ENCODE results near the gene ASB18. TPM values are rescaled to one million over a fixed set of nuclear protein-coding genes. Genes with fewer than 3 reads are reported as not detected.

ASB18 gene
- total RNA-seq, 1 experiment from 2014 or later = not detected

DNA sequence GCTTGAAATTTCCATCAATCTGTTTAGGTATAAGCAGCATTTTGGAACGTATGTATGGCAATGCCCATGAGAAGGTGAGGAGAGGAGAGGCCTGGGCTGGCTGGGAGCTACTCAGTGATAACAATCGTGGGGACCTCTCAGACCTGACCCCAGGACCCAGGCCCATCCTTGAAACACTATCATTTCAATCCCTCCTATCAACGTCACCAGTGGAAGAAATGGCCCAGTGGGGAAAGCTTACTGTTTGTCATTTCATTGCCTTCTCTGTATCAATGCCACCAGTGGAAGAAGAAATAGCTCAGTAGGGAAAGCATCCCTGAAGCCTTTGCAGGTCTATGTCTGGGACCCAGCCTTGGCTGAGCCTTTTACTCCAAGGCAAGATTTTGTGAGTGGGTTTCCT lies 44.8 kb downstream of the ASB18 start:
- no peak for TF ChIP-seq ELF4 (CRISPR knock-in tag; IDR thresholded peaks at IDR 0.05; ENCODE audit: low read depth)
- no peak for TF ChIP-seq FOXJ3 (CRISPR knock-in tag; IDR thresholded peaks at IDR 0.05; ENCODE audit: borderline replicate concordance)
- no peak for TF ChIP-seq TEAD4 (CRISPR knock-in tag; IDR thresholded peaks at IDR 0.05)
- TF ChIP-seq ZNF671 (CRISPR knock-in tag; IDR thresholded peaks at IDR 0.05) = no peak
- no peak for TF ChIP-seq GRHL2 (CRISPR knock-in tag; IDR thresholded peaks at IDR 0.05; ENCODE audit: insufficient replicate concordance, severe bottlenecking)
- ChIA-PET CTCF (interaction anchor here (1.0 kb wide), 1 partner anchor 10 kb away, joined by 3 read pairs; no protein-coding TSS in a partner anchor), POLR2A (interaction anchor here (0.7 kb wide), 1 partner anchor 123 kb away, joined by 3 read pairs; no protein-coding TSS in a partner anchor)
- H3K4me1 Mint-ChIP-seq = no peaks in the 10 kb centered on the region
- no peak overlapping the region for H3K27ac Mint-ChIP-seq
- H3K4me3 Mint-ChIP-seq = no peak overlapping the region
- ATAC-seq = no peak
- H3K27me3 Mint-ChIP-seq (ENCODE audit: low read depth) = no peaks in the 10 kb centered on the region
- DNase-seq (ENCODE audit: low spot score) = no peak
- peaks cover 20% of the 10 kb centered on the region for H3K36me3 Mint-ChIP-seq
- peaks cover 20% of the 10 kb centered on the region for H3K9me3 Mint-ChIP-seq

DNA sequence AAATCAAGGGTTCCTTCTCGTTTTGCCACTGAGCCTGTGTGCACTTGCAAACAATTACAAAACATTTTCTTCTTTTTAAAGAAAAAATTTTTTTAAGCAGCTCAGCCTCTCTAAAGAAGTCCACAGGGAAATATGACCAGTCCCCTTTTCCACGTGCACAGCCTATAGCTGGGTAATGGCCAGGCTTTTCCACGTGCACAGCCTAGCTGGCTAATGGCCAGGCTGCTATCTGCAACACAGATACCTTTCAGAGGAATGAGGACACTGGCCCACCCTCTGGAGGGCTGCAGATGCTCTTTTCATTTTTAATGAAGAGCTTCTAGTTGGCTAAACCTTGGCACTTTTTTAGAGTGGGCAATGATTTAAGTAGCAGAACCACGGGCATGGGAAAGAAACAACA lies 46.3 kb downstream of the ASB18 start:
- Mint-ChIP-seq H3K4me1 (no peaks in the 10 kb centered on the region), H3K27ac (no peak overlapping the region), H3K9me3 (peaks cover 6% of the 10 kb centered on the region), H3K4me3 (no peak overlapping the region), H3K36me3 (peaks cover 5% of the 10 kb centered on the region), H3K27me3 (ENCODE audit: low read depth) (no peaks in the 10 kb centered on the region)
- no peak for ATAC-seq
- CTCF ChIA-PET = no interaction called here
- no peak for DNase-seq (ENCODE audit: low spot score)
- POLR2A ChIA-PET = no interaction called here
- TF ChIP-seq, protein P1, sequence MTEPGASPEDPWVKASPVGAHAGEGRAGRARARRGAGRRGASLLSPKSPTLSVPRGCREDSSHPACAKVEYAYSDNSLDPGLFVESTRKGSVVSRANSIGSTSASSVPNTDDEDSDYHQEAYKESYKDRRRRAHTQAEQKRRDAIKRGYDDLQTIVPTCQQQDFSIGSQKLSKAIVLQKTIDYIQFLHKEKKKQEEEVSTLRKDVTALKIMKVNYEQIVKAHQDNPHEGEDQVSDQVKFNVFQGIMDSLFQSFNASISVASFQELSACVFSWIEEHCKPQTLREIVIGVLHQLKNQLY (CRISPR knock-in tag; IDR thresholded peaks at IDR 0.05) = no peak
- TF ChIP-seq KAT7 (CRISPR knock-in tag; IDR thresholded peaks at IDR 0.05; ENCODE audit: borderline replicate concordance) = no peak
- no peak for TF ChIP-seq FOXJ3 (CRISPR knock-in tag; IDR thresholded peaks at IDR 0.05; ENCODE audit: borderline replicate concordance)
- TF ChIP-seq, protein P2, sequence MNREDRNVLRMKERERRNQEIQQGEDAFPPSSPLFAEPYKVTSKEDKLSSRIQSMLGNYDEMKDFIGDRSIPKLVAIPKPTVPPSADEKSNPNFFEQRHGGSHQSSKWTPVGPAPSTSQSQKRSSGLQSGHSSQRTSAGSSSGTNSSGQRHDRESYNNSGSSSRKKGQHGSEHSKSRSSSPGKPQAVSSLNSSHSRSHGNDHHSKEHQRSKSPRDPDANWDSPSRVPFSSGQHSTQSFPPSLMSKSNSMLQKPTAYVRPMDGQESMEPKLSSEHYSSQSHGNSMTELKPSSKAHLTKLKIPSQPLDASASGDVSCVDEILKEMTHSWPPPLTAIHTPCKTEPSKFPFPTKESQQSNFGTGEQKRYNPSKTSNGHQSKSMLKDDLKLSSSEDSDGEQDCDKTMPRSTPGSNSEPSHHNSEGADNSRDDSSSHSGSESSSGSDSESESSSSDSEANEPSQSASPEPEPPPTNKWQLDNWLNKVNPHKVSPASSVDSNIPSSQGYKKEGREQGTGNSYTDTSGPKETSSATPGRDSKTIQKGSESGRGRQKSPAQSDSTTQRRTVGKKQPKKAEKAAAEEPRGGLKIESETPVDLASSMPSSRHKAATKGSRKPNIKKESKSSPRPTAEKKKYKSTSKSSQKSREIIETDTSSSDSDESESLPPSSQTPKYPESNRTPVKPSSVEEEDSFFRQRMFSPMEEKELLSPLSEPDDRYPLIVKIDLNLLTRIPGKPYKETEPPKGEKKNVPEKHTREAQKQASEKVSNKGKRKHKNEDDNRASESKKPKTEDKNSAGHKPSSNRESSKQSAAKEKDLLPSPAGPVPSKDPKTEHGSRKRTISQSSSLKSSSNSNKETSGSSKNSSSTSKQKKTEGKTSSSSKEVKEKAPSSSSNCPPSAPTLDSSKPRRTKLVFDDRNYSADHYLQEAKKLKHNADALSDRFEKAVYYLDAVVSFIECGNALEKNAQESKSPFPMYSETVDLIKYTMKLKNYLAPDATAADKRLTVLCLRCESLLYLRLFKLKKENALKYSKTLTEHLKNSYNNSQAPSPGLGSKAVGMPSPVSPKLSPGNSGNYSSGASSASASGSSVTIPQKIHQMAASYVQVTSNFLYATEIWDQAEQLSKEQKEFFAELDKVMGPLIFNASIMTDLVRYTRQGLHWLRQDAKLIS (CRISPR knock-in tag; IDR thresholded peaks at IDR 0.05; ENCODE audit: borderline replicate concordance) = no peak
- no peak for TF ChIP-seq NR3C1 (CRISPR knock-in tag; conservative IDR thresholded peaks at IDR 0.05; ENCODE audit: low read depth)
- no peak for TF ChIP-seq TEAD1 (CRISPR knock-in tag; IDR thresholded peaks at IDR 0.05)
- TF ChIP-seq, protein P3, sequence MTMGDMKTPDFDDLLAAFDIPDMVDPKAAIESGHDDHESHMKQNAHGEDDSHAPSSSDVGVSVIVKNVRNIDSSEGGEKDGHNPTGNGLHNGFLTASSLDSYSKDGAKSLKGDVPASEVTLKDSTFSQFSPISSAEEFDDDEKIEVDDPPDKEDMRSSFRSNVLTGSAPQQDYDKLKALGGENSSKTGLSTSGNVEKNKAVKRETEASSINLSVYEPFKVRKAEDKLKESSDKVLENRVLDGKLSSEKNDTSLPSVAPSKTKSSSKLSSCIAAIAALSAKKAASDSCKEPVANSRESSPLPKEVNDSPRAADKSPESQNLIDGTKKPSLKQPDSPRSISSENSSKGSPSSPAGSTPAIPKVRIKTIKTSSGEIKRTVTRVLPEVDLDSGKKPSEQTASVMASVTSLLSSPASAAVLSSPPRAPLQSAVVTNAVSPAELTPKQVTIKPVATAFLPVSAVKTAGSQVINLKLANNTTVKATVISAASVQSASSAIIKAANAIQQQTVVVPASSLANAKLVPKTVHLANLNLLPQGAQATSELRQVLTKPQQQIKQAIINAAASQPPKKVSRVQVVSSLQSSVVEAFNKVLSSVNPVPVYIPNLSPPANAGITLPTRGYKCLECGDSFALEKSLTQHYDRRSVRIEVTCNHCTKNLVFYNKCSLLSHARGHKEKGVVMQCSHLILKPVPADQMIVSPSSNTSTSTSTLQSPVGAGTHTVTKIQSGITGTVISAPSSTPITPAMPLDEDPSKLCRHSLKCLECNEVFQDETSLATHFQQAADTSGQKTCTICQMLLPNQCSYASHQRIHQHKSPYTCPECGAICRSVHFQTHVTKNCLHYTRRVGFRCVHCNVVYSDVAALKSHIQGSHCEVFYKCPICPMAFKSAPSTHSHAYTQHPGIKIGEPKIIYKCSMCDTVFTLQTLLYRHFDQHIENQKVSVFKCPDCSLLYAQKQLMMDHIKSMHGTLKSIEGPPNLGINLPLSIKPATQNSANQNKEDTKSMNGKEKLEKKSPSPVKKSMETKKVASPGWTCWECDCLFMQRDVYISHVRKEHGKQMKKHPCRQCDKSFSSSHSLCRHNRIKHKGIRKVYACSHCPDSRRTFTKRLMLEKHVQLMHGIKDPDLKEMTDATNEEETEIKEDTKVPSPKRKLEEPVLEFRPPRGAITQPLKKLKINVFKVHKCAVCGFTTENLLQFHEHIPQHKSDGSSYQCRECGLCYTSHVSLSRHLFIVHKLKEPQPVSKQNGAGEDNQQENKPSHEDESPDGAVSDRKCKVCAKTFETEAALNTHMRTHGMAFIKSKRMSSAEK (CRISPR knock-in tag; IDR thresholded peaks at IDR 0.05; ENCODE audit: borderline replicate concordance) = no peak
- TF ChIP-seq GTF2I (CRISPR knock-in tag; conservative IDR thresholded peaks at IDR 0.05) = no peak
- TF ChIP-seq, protein P4, sequence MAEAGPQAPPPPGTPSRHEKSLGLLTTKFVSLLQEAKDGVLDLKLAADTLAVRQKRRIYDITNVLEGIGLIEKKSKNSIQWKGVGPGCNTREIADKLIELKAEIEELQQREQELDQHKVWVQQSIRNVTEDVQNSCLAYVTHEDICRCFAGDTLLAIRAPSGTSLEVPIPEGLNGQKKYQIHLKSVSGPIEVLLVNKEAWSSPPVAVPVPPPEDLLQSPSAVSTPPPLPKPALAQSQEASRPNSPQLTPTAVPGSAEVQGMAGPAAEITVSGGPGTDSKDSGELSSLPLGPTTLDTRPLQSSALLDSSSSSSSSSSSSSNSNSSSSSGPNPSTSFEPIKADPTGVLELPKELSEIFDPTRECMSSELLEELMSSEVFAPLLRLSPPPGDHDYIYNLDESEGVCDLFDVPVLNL (CRISPR knock-in tag; IDR thresholded peaks at IDR 0.05; ENCODE audit: borderline replicate concordance, low read depth) = no peak
- TF ChIP-seq, protein P5, sequence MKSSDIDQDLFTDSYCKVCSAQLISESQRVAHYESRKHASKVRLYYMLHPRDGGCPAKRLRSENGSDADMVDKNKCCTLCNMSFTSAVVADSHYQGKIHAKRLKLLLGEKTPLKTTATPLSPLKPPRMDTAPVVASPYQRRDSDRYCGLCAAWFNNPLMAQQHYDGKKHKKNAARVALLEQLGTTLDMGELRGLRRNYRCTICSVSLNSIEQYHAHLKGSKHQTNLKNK (CRISPR knock-in tag; IDR thresholded peaks at IDR 0.05) = no peak
- no peak for TF ChIP-seq ZNF219 (CRISPR knock-in tag; IDR thresholded peaks at IDR 0.05; ENCODE audit: borderline replicate concordance)
- TF ChIP-seq, protein P6, sequence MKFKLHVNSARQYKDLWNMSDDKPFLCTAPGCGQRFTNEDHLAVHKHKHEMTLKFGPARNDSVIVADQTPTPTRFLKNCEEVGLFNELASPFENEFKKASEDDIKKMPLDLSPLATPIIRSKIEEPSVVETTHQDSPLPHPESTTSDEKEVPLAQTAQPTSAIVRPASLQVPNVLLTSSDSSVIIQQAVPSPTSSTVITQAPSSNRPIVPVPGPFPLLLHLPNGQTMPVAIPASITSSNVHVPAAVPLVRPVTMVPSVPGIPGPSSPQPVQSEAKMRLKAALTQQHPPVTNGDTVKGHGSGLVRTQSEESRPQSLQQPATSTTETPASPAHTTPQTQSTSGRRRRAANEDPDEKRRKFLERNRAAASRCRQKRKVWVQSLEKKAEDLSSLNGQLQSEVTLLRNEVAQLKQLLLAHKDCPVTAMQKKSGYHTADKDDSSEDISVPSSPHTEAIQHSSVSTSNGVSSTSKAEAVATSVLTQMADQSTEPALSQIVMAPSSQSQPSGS (CRISPR knock-in tag; IDR thresholded peaks at IDR 0.05; ENCODE audit: borderline replicate concordance, low read depth) = no peak
- no peak for TF ChIP-seq FOXP1 (CRISPR knock-in tag; IDR thresholded peaks at IDR 0.05; ENCODE audit: borderline replicate concordance)
- no peak for TF ChIP-seq NFATC4 (CRISPR knock-in tag; IDR thresholded peaks at IDR 0.05)
- no peak for TF ChIP-seq ATF1 (CRISPR knock-in tag; IDR thresholded peaks at IDR 0.05)
- TF ChIP-seq JAZF1 (CRISPR knock-in tag; IDR thresholded peaks at IDR 0.05) = no peak
- TF ChIP-seq EMX1 (CRISPR knock-in tag; IDR thresholded peaks at IDR 0.05) = no peak

Data from WTC11 (cell line).